Endothelial cell of umbilical vein (primary cell): Measurements from ENCODE around the gene PVRIG. TPM values are rescaled to one million over a fixed set of nuclear protein-coding genes. Genes with fewer than 3 reads are reported as not detected.

Experiments
- BruUV-seq: library from RNA; stranded (reverse); fragments of 400-500 nt; replicated peaks from 2 replicates; lab custom pipeline; 2021; lab: Mats Ljungman, UMichigan
- CTCF ChIA-PET: fragments of 300-600, 350-600 bp; sonication (Branson Sonifier 250); formaldehyde crosslinking; loops from one replicate; lab custom pipeline; 2021; ENCODE audit warnings: antibody characterized with exemption, inconsistent platforms; lab: Charles Lee
- POLR2A ChIA-PET: fragments of 300-600, 350-600 bp; sonication (Branson Sonifier 250); formaldehyde crosslinking; loops from one replicate; lab custom pipeline; 2021; ENCODE audit warnings: antibody characterized with exemption, inconsistent platforms; lab: Charles Lee
- DNase-seq: peaks from one replicate; pipeline ENCODE4 v3.0.0-alpha.2; 2011; ENCODE audit warnings: low read depth, low spot score
- FAIRE-seq: peaks from 2 replicates; lab custom pipeline; 2011; peaks lifted over from hg19 to GRCh38; lab: Jason Lieb, UNC
- H2AFZ ChIP-seq: 2 replicates; pipeline ENCODE4 v1.6.0; 2012; ENCODE audit warnings: low read depth, low read length, control low read depth, inconsistent platforms
- H3K27ac ChIP-seq: 2 replicates; pipeline ENCODE4 v1.5.1; 2011; ENCODE audit warnings: low read depth, mild to moderate bottlenecking, control low read depth, low read length, moderate library complexity; ENCODE audit not compliant: insufficient read depth
- H3K27me3 ChIP-seq, 2 experiments: 2 replicates each; pipeline versions ENCODE4 v1.6.0 to v1.6.1; 2011; ENCODE audit warnings: low read length in 2 of 2, mixed read lengths in 1 of 2; ENCODE audit not compliant: control insufficient read depth in 2 of 2, insufficient read depth in 2 of 2
- H3K36me3 ChIP-seq, 2 experiments: 2 replicates in 1 of 2; 3 replicates in 1 of 2; pipeline ENCODE4 v1.5.1; 2011; ENCODE audit warnings: low read length in 2 of 2, mild to moderate bottlenecking in 1 of 2, moderate library complexity in 1 of 2; ENCODE audit not compliant: control insufficient read depth in 2 of 2, insufficient read depth in 2 of 2; ENCODE audit errors: extremely low read depth in 1 of 2
- H3K4me1 ChIP-seq: 3 replicates; pipeline ENCODE4 v1.5.1; 2011; ENCODE audit warnings: mild to moderate bottlenecking, low read length; ENCODE audit not compliant: control insufficient read depth, insufficient read depth; ENCODE audit errors: extremely low read depth
- H3K4me2 ChIP-seq: 2 replicates; pipeline ENCODE4 v1.6.1; 2011; ENCODE audit warnings: low read length, control low read depth, mixed read lengths; ENCODE audit not compliant: insufficient read depth
- H3K4me3 ChIP-seq, 3 experiments: fragments of 200-600 bp in 1 of 3; sonication (generic), shearing (Covaris generic) in 1 of 3; replicated peaks in 1 of 3; 2 replicates each; pipeline ENCODE4 v1.5.1; 2011 to 2016; ENCODE audit warnings: control low read depth in 3 of 3, low read length in 3 of 3, mild to moderate bottlenecking in 2 of 3, inconsistent platforms in 1 of 3, low read depth in 1 of 3, moderate library complexity in 1 of 3; ENCODE audit not compliant: insufficient read depth in 1 of 3
- H3K79me2 ChIP-seq: 2 replicates; pipeline ENCODE4 v1.6.0; 2012; ENCODE audit warnings: low read length, inconsistent platforms; ENCODE audit not compliant: control insufficient read depth, insufficient read depth
- H3K9ac ChIP-seq: replicated peaks from 2 replicates; pipeline ENCODE3; 2011; ENCODE audit warnings: low read length, control low read depth; ENCODE audit not compliant: insufficient read depth; ENCODE audit errors: extremely low read depth
- H3K9me1 ChIP-seq: replicated peaks from 3 replicates; pipeline ENCODE4 v1.6.0; 2011; ENCODE audit warnings: mild to moderate bottlenecking, low read length; ENCODE audit not compliant: control insufficient read depth, insufficient read depth; ENCODE audit errors: extremely low read depth
- H3K9me3 ChIP-seq: replicated peaks from 2 replicates; pipeline ENCODE4 v1.5.1; 2012; ENCODE audit warnings: low read length, inconsistent platforms; ENCODE audit not compliant: control insufficient read depth, insufficient read depth
- H4K20me1 ChIP-seq: replicated peaks from 2 replicates; pipeline ENCODE3; 2011; ENCODE audit warnings: mild to moderate bottlenecking, low read length; ENCODE audit not compliant: control insufficient read depth, insufficient read depth; ENCODE audit errors: extremely low read depth
- FOS ChIP-seq: IDR thresholded peaks from 2 replicates; pipeline ENCODE4 v1.6.1; 2011; ENCODE audit warnings: mild to moderate bottlenecking, low read length, moderate library complexity, borderline replicate concordance; ENCODE audit not compliant: insufficient read depth
- GATA2 ChIP-seq: IDR thresholded peaks from 2 replicates; pipeline ENCODE4 v1.7.0; 2011; ENCODE audit warnings: low read depth, mild to moderate bottlenecking, moderate library complexity, mixed read lengths, low read length; ENCODE audit not compliant: insufficient read length, insufficient read depth
- JUN ChIP-seq: IDR thresholded peaks from 2 replicates; pipeline ENCODE4 v1.6.1; 2011; ENCODE audit warnings: borderline replicate concordance, low read depth; ENCODE audit not compliant: insufficient read length, insufficient read depth
- MAX ChIP-seq: IDR thresholded peaks from 2 replicates; pipeline ENCODE4 v1.6.1; 2011; ENCODE audit not compliant: insufficient read depth, insufficient read length
- POLR2A ChIP-seq: IDR thresholded peaks from 2 replicates; pipeline ENCODE4 v1.6.1; 2012; ENCODE audit warnings: low read depth, mild to moderate bottlenecking, control low read depth, low read length
- POLR2AphosphoS5 ChIP-seq: IDR thresholded peaks from 2 replicates; pipeline ENCODE4 v1.6.1; 2012; ENCODE audit warnings: low read depth, mild to moderate bottlenecking, control low read depth, low read length, moderate library complexity; ENCODE audit not compliant: insufficient read depth
- dilution Hi-C: fragments of 300-500 bp; cut with MboI; formaldehyde crosslinking; loops from one replicate; pipeline ENCODE4 v1.15.0; 2019; ENCODE audit warnings: low sequenced_read_pairs; ENCODE audit not compliant: extremely low pct_ligation_motif_present
- intact Hi-C: fragments of 100-400 bp; cut with micrococcal nuclease; formaldehyde crosslinking; loops from one replicate; pipeline ENCODE4 v1.10.0; 2022
- polyA plus RNA-seq, 4 experiments: library from polyadenylated mRNA; depleted of rRNA in 3 of 4; stranded (reverse) in 3 of 4; unstranded in 1 of 4; fragments of >200 nt; gene quantifications; 2 replicates each; pipeline versions ENCODE4 v1.2.1 to v1.2.3, GENCODE V29; 2011 to 2012; ENCODE audit warnings: missing spikeins in 1 of 4
- total RNA-seq: library from RNA; stranded (reverse); gene quantifications from 2 replicates; pipeline ENCODE4 v1.2.3, GENCODE V29; 2021
- TF ChIP-seq, protein P1 (sequence below), 2 donors: IDR thresholded peaks; 1 replicate in 1 of 2; 2 replicates in 1 of 2; pipeline ENCODE4 v1.5.1; 2011; ENCODE audit warnings: low read length in 2 of 2, mild to moderate bottlenecking in 2 of 2, moderate library complexity in 2 of 2, control low read depth in 1 of 2, inconsistent platforms in 1 of 2, low read depth in 1 of 2; ENCODE audit not compliant: insufficient read depth in 1 of 2; ENCODE audit errors: extremely low read depth in 1 of 2

The PVRIG gene
- total and polyA plus RNA-seq, 2 donors (not counting 3 experiments of a cell fraction or from before 2014, with no cell fraction given): 0.80 TPM; not detected in 1

DNA sequence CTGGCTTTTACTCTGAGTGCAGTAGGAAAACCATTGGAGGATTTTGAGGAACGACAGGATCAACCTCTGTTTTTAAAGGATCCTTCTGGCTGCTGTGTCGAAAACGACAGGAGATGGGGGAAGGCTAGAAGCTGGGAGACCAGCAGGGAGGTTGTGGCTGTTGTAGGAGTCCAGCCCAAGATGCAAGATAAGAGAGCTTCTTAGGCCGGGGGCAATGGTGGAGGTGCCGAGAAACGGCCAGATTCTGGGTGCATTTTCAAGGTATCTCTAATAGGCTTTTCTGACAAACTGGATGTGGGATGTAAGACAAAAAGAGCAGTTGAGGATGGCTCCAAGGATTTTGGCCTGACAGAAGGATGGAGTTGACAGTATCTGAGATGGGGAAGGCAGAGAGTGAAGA lies 10.3 kb upstream of the PVRIG start:
- DNase-seq (no peak), FAIRE-seq (no peak)
- H2AFZ ChIP-seq: no peak overlapping the region
- no peak overlapping the region for H3K4me2 ChIP-seq
- no peaks in the 10 kb centered on the region for H3K4me1 ChIP-seq
- ChIA-PET POLR2A (interaction anchor here (0.6 kb wide), 1 partner anchor 33 kb away, joined by 13 read pairs; no protein-coding TSS in a partner anchor), CTCF (interaction anchor here (2.6 to 2.9 kb wide), 3 partner anchors 20 to 79 kb away, joined by 7 to 14 read pairs (median 13); no protein-coding TSS in a partner anchor)
- no peak overlapping the region for H3K27ac ChIP-seq
- H3K27me3 ChIP-seq: peaks cover 14 to 25% of the 10 kb centered on the region in 2 experiments
- no peaks in the 10 kb centered on the region for H3K79me2 ChIP-seq
- intact Hi-C loops (no loop called here), dilution Hi-C loops (no loop called here)
- TF ChIP-seq, protein P1, sequence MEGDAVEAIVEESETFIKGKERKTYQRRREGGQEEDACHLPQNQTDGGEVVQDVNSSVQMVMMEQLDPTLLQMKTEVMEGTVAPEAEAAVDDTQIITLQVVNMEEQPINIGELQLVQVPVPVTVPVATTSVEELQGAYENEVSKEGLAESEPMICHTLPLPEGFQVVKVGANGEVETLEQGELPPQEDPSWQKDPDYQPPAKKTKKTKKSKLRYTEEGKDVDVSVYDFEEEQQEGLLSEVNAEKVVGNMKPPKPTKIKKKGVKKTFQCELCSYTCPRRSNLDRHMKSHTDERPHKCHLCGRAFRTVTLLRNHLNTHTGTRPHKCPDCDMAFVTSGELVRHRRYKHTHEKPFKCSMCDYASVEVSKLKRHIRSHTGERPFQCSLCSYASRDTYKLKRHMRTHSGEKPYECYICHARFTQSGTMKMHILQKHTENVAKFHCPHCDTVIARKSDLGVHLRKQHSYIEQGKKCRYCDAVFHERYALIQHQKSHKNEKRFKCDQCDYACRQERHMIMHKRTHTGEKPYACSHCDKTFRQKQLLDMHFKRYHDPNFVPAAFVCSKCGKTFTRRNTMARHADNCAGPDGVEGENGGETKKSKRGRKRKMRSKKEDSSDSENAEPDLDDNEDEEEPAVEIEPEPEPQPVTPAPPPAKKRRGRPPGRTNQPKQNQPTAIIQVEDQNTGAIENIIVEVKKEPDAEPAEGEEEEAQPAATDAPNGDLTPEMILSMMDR (IDR thresholded peaks at IDR 0.05; ENCODE audit: extremely low read depth in 1 of 2, insufficient read depth in 1 of 2, low read depth in 1 of 2, low read length in 2 of 2): no peak
- TF ChIP-seq GATA2: no peak
- no peak for TF ChIP-seq POLR2AphosphoS5
- no peak for TF ChIP-seq JUN
- no peak for TF ChIP-seq FOS
- no peak for TF ChIP-seq MAX
- no peak for TF ChIP-seq POLR2A
- H3K9ac ChIP-seq: no peak overlapping the region
- no TSS peak for BruUV-seq
- H3K9me3 ChIP-seq: no peaks in the 10 kb centered on the region
- no peaks in the 10 kb centered on the region for H3K9me1 ChIP-seq
- H3K4me3 ChIP-seq: no peak overlapping the region
- H4K20me1 ChIP-seq: no peaks in the 10 kb centered on the region
- H3K36me3 ChIP-seq: no peaks in the 10 kb centered on the region
